Stimulated activated naive CD4-positive, alpha-beta T cell (primary cell): ENCODE measurements around the gene ADAMTSL2.

Experiments
- DNase-seq, 6 experiments: peaks; one replicate each; lab custom pipeline; 2025; lab: John Stamatoyannopoulos, UW

Gene ADAMTSL2

DNA sequence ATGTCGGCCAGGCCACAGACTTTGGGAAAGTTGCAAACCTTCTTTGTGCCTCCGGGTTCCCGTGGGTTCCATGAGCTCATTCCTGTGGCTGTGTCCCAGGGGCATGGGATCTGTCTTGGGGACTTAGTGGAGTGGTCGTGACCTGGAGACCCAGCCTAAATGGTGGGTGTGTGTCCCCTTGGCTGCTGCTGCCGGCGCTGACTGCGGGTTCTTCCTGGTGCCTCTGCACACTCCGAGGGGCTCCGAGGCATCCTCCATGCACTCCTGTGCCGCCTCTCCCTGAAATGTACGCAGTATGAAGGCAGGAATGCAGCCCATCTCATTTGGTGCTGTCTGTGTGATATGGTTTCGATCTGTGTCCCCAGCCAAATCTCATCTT is 34.6 kb upstream of the ADAMTSL2 start:
- no peak for DNase-seq

GRCh38 chr9:133502112-133502511 is 32.4 kb upstream of the ADAMTSL2 start:
- DNase-seq: no peak

DNA sequence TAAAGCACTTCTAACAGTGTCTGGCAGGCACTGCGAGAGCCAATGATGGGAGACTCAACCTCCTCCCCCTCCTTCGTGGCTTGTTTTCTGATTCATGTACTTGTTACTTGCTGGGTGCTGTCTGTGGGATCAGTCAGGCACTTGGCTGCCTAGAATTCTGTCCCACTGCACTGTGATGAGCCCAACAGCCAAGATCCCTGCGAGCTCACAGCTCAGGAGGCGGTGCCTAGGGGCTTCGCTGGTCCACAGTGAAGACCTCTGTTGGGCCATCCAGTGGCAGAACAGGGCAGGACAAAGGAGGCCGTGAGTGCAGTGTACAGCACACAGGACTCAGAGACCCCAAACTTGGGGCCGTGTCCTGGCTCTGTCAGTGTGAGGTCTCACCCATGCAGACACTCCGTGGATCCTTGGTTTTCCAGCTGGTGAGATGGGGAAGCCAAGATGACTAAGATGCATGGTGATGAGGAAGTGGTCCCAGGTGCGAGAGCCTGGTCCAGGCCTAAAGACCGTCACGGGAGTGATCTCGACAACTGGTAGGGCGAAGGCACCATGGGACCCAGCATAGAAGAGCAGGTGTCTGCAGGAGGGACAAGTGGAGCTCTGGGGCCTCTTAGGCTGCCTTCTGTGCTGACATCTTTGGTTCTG is 29.2 kb upstream of the ADAMTSL2 start:
- DNase-seq: no peak

- no peak for DNase-seq
Observed at GRCh38 chr9:133505901-133506652, 28.4 kb upstream of the ADAMTSL2 start.

DNA sequence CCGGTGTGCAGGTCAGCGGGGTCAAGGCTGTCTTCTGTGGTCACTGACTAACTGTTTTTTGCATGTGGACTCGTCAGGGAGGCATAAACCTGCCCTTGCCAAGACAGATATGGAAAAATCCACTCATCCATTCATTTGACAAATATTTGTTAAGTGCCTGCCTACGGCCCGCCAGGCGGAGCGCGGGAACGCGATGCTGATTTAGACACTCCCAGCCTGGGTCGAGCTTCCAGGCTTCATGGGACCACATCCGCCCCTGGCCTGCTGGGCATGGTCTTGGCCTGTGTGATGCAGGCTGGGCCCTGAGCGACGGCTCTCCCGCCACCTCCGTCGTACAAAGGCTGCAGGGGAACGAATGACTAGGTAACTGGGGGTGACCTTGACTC is 27.9 kb upstream of the ADAMTSL2 start:
- no peak for DNase-seq

DNA sequence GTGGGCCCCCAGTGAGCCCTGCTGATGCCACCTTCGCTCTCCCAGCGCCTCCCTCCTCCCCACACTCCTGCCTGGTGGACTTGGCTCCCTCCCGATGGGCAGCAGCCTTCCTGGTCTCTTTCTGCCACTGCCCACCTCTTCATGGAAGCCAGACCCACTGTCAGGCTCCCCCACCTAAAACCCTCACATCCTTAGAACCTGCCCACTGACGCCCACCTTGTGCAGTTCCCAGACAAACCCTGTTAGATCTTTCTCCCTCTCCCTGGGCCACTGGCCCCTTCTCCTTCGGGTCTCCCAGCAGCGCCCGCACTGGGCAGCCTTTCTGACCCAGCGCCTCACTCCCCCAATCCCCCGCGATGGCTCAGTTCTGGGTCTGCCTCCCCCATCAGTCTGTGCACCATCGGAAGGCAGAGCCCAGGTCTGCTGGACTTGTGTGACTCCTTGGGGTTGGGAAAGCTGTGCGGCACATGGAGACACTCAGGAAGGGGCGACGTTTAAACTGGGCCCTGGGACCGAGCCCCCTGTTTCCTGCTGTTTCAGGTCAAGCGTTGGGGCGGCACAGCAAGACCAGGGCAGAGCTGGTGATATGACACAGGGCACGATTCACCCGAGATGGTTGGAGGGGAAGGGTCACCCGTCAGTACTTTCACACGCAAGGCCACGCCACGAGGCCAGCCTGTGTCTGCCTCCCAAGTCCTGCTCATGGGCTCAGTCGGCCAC is 27.1 kb upstream of the ADAMTSL2 start:
- DNase-seq: no peak

GRCh38 chr9:133508046-133508445 is 26.5 kb upstream of the ADAMTSL2 start:
- no peak for DNase-seq

GRCh38 chr9:133509179-133510083 is 25.1 kb upstream of the ADAMTSL2 start:
- DNase-seq: peak in 4 of 6 experiments; percentile 28 to 76 (median 48)

GRCh38 chr9:133510926-133511505 is 23.5 kb upstream of the ADAMTSL2 start:
- no peak for DNase-seq

GRCh38 chr9:133511607-133512006 is 22.9 kb upstream of the ADAMTSL2 start:
- no peak for DNase-seq

- DNase-seq: no peak
Observed at GRCh38 chr9:133512253-133513213, 22.0 kb upstream of the ADAMTSL2 start.

- DNase-seq: no peak
Observed at GRCh38 chr9:133513214-133514100, 21.0 kb upstream of the ADAMTSL2 start.

DNA sequence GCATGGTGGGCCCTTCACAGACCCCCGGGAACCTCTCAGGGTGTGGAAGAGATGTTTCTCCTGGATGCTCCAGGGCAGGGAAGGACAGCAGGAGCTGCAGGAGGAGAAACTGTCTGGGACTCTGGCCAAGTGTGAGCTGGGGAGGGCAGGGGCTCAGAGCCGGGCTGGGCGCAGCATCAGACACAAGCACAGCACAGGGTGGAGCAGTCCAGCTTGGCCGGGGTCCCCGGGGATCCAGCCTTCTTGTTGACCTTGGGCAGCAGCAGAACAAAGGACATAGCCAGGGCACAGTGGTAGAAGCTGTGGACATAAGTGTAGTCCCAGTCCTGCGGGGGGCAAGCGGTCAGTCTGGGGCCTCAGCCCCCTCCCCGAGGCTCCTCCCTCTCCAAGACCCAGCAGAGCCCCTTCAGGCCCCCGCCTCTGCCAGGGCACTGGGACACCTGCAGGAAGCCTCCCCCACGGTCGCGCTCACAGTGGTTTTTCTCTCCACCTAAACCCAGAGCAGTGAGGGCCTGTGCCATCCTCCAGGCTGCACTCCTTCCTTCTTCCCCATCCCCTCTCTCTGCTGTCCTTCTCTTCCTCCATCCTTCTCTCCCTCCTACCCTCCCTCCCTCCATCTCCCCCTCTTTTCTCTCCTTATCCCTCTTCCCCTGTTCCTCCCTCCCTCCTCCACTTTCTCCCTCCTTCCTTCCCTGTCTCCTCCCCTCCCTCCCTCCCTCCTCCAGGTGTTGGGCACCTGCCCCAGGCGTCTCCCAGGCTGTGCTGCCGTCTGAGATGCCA is 19.9 kb upstream of the ADAMTSL2 start:
- DNase-seq: no peak

- DNase-seq: no peak
Observed at GRCh38 chr9:133515240-133515610, 19.3 kb upstream of the ADAMTSL2 start.

DNA sequence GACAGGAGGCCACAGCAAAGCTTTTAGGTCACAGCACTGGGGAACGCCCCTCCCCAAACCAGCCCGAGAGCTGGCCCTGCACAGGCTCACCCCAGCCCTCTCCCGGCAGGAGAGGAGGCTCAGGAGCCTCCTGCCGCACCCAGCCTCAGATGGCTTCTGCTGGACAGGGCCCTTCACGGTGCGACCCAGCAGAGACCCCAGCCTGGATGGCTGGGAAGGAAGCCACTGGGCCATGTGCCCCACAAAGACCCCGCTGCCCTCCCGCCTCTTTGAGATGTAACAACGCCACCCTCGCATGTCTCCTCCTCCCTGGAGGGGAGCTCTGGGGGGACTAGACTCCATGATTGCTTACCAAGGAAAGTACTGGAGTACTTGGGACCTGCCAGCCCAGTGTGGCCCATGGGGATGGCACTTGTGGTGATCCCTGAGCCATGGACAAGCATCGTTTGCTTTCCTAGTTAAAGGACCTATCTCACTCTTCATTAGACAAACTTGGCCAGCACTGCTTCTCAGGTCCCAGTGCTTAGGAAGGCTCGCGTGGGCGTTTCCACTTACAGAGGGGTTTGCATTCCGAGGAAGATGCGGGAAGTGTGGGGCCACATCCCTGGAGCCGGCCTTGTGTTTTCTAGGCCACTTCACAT is 18.8 kb upstream of the ADAMTSL2 start:
- DNase-seq: no peak

- DNase-seq: no peak
Observed at GRCh38 chr9:133516256-133516960, 18.1 kb upstream of the ADAMTSL2 start.

- no peak for DNase-seq
Observed at GRCh38 chr9:133516961-133517350, 17.5 kb upstream of the ADAMTSL2 start.

GRCh38 chr9:133517711-133518110 is 16.8 kb upstream of the ADAMTSL2 start:
- no peak for DNase-seq
